ENCODE results near the gene ME3. TPM values are rescaled to one million over a fixed set of nuclear protein-coding genes. Genes with fewer than 3 reads are reported as not detected.

The ME3 gene
- total RNA-seq, 1 experiment from 2014 or later = 1.8 TPM

GRCh38 chr11:86481399-86481798 is 191.0 kb downstream of the ME3 start (continued):
- no peak for TF ChIP-seq GRHL2 (CRISPR knock-in tag; IDR thresholded peaks at IDR 0.05; ENCODE audit: insufficient replicate concordance, severe bottlenecking)
- TF ChIP-seq, protein P1, sequence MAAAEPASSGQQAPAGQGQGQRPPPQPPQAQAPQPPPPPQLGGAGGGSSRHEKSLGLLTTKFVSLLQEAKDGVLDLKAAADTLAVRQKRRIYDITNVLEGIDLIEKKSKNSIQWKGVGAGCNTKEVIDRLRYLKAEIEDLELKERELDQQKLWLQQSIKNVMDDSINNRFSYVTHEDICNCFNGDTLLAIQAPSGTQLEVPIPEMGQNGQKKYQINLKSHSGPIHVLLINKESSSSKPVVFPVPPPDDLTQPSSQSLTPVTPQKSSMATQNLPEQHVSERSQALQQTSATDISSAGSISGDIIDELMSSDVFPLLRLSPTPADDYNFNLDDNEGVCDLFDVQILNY (CRISPR knock-in tag; IDR thresholded peaks at IDR 0.05) = no peak
- no peak for TF ChIP-seq EMX1 (CRISPR knock-in tag; IDR thresholded peaks at IDR 0.05)
- TF ChIP-seq ETV6 (CRISPR knock-in tag; IDR thresholded peaks at IDR 0.05) = no peak
- TF ChIP-seq HMGXB4 (CRISPR knock-in tag; IDR thresholded peaks at IDR 0.05) = no peak
- no peak for TF ChIP-seq NFYB (CRISPR knock-in tag; conservative IDR thresholded peaks at IDR 0.05; ENCODE audit: low read depth)
- no peak for TF ChIP-seq TCF7 (CRISPR knock-in tag; IDR thresholded peaks at IDR 0.05; ENCODE audit: low read depth)
- TF ChIP-seq, protein P2, sequence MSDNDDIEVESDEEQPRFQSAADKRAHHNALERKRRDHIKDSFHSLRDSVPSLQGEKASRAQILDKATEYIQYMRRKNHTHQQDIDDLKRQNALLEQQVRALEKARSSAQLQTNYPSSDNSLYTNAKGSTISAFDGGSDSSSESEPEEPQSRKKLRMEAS (CRISPR knock-in tag; IDR thresholded peaks at IDR 0.05) = no peak
- TF ChIP-seq GABPB1 (CRISPR knock-in tag; IDR thresholded peaks at IDR 0.05) = no peak
- no peak for TF ChIP-seq NFATC4 (CRISPR knock-in tag; IDR thresholded peaks at IDR 0.05)

DNA sequence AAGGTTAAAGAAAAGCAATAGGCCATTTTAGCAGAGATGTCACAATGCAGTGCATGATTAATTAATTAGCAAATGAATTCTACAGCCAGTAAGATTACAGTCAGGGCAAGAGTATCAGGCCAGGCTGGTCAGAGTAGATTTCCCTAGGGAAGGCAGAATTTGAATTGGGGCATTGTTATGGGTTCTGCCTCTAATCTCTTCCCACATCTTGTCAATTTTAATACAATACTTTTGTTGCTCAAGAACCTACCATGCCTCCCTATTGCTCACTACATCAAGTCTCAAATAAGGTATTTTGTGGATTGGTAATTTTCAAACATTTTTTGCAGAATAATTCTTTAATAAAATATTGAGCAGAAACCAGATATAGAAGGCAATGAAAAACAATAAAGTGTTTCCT is 194.1 kb downstream of the ME3 start:
- H3K27me3 Mint-ChIP-seq (ENCODE audit: low read depth) = no peaks in the 10 kb centered on the region; the same call in 1 of the 2 replicates
- no peak overlapping the region for H3K4me3 Mint-ChIP-seq
- H3K27ac Mint-ChIP-seq = no peak overlapping the region
- no peaks in the 10 kb centered on the region for H3K36me3 Mint-ChIP-seq
- TF ChIP-seq ZNF396 (CRISPR knock-in tag; IDR thresholded peaks at IDR 0.05; ENCODE audit: borderline replicate concordance) (no peak), NR1H2 (CRISPR knock-in tag; IDR thresholded peaks at IDR 0.05) (no peak), GTF2I (CRISPR knock-in tag; conservative IDR thresholded peaks at IDR 0.05) (no peak), SOX15 (CRISPR knock-in tag; IDR thresholded peaks at IDR 0.05) (no peak), ZNF425 (CRISPR knock-in tag; conservative IDR thresholded peaks at IDR 0.05) (no peak), AR (CRISPR knock-in tag; IDR thresholded peaks at IDR 0.05) (no peak)
- TF ChIP-seq, protein P3, sequence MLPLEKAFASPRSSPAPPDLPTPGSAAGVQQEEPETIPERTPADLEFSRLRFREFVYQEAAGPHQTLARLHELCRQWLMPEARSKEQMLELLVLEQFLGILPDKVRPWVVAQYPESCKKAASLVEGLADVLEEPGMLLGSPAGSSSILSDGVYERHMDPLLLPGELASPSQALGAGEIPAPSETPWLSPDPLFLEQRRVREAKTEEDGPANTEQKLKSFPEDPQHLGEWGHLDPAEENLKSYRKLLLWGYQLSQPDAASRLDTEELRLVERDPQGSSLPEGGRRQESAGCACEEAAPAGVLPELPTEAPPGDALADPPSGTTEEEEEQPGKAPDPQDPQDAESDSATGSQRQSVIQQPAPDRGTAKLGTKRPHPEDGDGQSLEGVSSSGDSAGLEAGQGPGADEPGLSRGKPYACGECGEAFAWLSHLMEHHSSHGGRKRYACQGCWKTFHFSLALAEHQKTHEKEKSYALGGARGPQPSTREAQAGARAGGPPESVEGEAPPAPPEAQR (CRISPR knock-in tag; IDR thresholded peaks at IDR 0.05) = no peak
- peaks cover 13% of the 10 kb centered on the region for H3K4me1 Mint-ChIP-seq
- no peak for DNase-seq (ENCODE audit: low spot score)
- peaks cover 5% of the 10 kb centered on the region; the same call in 1 of the 2 replicates for H3K9me3 Mint-ChIP-seq
- CTCF ChIA-PET = no interaction called here
- peak; percentile 36 for ATAC-seq
- POLR2A ChIA-PET = no interaction called here
